GM19238 (cell line): ENCODE results near the gene CRHR2.

Experiments
- DNase-seq: peaks from one replicate; pipeline ENCODE4 v3.0.0; 2011; ENCODE audit warnings: low spot score; ENCODE audit not compliant: insufficient read length

CRHR2 gene

DNA sequence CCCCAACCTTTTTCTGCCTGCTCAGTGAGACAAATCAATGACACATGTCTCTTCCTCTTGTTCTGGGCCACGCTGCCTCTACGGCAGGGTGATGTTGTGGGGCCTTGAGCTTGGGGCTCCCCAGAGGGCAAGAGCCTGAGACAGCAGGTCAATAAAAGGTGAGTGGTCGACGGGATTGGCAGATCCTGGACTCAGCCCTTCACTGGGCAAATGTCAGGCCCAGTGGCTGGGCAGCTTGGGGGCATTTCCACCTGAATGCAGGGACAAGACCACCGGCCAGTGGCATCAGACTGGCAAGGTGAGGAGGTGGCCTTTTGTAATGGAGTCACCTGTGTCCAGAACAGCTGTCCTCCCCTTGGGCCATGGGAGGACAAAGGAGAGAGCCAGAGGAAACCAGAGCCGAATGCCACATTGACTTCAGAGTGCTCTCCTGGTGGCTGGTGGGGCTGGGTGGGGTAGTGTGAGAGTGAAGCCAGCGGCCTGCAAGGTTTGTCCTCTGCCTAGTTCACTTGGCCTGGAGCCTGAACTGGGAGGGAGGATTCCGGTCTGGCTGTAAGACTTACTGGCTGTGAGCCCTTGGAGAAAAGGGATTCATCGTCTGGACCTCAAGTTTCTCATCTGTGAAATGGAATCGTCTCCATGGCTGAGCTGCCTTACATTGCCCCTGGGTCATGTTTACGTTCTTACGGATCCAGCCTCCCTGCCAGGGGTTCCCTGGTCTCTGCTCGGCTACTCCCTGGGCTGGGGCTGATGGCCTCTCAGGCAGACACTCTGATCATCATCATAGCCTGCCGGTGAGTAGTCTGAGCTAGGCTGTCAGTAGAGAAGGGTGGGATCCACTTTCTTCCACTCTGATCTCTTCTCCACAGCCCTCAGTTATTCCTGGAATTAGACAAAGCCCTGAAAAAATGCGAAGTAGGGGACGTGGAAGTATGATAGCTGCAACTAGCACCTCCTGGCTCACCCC, 25.4 kb upstream of the CRHR2 start:
- no peak for DNase-seq

DNA sequence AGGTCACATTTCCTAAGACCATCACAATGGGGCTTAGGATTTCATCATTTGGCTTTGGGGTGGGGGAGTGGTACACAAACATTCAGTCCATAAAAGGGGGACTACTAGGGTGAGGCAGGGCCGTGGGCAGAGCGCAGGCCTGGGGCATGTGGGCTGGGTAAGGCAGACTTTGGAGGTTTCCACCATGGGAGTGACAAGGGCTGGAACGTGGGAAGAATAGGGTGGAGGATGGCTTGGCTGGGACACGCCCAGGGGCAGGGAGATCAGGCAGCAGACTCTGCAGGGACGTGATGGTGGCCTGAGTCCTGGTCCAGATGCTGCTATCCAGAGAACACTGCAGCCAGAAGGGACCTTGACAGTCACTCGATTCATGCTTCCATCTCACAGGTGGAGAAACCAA, 24.7 kb upstream of the CRHR2 start:
- DNase-seq = no peak

DNA sequence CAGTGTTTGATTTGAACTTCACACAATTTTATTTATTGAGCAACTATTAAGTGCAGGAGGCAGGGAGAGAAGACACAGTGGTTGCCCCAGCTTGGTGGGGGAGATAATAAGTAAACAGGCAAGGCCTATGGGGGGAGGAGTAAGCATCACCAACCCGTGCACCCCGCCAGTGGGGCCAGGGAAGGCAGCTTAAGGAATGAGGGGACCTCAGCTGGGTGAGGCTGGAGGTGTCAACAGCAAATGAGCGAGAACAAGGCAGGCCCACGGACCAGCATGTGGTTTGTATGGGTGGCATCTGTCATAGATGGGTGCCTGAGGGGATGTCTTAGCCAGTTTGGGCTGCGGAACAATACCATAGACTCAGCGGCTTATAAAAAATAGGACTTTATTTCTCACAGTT, 24.1 kb upstream of the CRHR2 start:
- no peak for DNase-seq

DNA sequence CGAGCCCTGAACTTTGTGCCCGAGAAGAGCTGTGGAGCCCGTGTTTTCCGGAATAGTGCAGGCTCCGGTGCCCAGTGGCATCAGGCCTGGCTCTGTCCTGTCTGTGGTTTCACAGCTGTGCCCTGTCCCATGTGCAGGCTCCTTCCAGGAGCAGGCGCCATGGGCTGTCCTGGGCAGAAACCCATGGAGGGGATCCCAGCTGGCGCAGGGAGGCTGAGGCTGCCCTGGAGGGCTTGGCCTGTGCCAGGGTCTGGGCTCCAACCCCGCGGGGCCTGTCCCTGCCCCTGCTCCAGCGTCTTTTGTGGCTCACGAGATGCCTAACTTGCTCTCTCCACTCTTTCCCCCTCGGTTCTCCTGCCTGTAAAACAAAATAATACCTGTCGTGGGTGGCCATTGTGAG, 23.3 kb upstream of the CRHR2 start:
- no peak for DNase-seq

DNA sequence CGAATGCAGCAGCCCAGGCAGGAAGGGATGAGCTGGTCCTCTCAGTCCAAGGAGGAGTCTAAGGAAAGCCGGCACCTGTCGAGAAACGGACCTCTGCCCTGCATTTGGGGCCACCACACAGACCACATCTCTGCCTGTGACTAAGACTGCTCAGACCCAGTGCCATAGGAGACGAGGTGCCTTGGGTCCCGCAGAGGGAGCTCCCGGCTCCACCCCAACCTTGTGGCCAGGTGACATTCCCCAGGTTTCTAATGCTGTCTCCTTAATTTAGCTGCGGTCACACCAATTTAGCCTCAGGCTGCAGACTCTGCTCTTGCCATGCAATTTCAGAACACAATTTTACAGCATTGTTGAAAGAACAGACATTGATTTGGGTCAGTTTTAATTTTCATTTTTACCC, 22.8 kb upstream of the CRHR2 start:
- no peak for DNase-seq

DNA sequence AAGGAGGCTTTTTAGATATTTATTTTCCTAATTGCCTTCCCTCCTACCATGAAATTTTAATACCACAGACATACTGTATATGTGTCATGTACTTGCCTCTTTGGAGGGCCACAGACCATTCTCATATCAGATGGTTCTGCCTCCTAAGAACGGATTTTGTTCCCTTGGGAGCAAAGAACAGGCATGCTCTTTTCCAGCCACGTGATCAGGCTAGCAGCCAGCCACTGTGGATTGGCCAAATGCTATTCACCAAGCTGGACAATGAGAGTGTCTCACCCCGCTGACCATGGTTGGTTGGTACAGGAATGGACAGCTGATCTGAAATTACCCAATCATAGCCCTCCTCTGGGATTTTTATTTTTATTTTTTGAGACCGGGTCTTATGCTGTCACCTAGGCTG, 21.5 kb upstream of the CRHR2 start:
- DNase-seq = no peak

DNA sequence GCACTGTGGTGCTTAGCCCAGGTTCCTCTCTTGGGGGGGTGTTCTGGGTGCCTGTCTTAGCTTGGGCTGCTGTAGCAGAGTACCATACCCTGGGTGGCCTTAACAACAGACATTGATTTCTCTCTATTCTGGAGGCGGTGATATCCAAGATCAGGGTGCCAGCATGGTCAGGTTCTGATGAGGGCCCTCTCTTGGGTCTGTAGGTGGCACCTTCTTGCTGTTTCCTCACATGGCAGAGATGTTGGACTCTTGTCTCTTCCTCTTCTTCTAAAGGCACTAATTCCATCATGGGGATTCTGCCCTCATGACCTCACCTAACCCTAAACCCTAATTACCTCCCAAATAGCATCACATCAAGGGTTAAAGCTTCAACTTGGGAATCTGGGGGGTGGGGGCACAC, 19.9 kb upstream of the CRHR2 start:
- DNase-seq = no peak

DNA sequence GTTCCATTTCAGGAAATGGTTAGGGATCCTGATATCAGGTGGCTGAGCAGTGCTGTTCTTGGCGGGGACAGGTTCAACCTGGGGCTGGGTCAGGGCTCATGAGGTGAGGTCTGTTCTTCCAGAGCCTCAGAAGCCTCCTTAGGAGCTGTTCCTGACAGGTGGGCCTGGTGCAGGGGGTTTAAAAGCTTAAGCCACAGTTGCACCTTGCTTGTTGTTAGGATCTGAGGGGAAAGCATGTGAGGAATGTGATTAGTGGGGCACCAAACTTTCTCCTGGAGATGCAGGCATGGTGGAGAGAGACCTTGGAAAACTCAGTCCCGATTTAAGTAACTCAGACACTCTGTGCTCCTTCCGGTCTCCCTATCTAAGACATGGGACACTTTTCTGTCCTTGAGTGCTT, 18.7 kb upstream of the CRHR2 start:
- no peak for DNase-seq

DNA sequence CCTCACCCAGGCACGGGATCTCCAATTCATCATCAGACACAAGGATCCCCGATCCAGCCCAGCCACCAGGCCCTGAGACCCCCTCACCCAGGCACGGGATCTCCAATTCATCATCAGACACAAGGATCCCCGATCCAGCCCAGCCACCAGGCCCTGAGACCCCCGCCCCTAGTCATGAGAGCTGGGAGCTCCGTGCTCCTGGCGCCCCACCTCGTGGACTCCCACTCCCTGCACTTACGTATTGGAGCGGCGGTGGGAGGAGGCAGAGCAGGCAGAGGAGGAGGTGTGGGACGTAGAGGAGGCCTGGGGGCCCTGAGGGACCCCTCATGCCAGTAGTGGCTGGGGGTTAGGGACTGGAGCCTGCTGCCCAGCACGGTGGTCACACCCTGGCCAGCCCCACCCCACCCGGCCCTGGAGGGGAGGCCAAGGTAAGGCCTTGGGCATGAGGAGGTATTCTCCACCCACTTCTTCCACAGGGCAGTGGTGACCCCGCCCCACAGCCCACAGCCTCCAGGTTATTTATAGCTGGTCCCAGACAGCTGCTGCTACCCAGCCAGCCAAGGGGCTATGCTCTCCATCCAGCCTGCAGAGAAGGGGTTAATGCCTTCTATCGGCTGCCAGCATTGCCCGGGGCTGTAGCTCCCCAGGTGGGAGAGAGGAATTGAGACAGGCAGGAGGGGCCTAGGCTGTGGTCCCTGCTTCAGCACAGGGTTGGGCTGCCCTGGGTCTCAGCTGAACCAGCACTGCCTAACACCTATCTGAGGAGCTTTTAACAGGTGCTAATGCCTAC, 17.6 kb upstream of the CRHR2 start:
- no peak for DNase-seq

DNA sequence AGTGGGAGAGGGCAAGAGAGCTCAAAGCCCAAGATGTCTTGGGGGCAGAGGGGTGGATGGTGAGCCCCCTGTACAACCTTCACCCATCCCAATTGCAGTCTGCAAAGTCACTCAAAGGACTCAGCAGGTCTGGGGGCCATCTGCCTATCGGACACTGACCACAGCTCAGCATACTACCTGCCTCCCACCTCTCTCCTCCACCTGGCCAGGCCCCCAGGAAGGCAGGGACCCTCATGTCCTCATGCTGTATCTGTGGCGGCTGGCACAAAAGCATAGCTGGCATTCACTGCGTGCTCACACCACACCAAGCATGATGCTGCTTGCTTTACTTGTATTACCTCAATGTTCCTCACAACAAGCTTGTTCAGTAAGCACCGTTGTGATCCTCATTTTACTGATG, 16.2 kb upstream of the CRHR2 start:
- DNase-seq = no peak

DNA sequence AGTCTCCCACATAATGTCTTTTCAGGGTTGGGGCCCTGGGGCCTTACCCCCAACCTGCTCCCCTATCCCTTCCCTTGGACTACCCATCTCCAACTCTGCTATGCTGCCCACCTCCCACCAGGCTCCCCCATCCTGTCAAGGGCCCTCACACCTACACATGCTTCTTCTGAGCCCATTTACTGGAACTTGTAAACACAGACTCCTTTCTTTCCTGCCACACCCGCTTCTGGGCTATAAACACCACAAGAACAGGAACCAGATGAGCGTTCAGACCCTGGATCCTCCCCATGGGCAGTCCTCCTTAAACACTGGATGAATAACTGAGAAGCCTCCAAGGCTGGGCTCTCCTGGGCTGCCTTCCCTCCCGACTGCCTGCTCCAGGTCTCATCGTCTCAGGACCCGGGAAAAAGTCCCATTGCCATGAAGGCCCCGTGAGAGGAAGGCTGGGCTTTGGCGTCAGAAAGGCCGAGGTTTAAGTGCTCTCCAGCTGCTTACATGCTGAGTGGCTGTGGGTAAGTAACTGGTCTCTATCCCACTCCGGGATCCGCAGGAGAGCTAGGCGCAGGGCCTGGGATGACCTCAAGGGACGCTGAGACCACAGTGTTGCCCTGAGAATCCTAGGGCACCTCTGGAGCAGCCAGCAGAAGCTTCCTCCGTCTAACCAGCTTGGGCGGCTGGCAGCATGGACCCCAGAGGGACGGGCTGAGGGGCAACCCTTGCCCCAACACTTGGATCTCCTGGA, 15.6 kb upstream of the CRHR2 start:
- DNase-seq = no peak

DNA sequence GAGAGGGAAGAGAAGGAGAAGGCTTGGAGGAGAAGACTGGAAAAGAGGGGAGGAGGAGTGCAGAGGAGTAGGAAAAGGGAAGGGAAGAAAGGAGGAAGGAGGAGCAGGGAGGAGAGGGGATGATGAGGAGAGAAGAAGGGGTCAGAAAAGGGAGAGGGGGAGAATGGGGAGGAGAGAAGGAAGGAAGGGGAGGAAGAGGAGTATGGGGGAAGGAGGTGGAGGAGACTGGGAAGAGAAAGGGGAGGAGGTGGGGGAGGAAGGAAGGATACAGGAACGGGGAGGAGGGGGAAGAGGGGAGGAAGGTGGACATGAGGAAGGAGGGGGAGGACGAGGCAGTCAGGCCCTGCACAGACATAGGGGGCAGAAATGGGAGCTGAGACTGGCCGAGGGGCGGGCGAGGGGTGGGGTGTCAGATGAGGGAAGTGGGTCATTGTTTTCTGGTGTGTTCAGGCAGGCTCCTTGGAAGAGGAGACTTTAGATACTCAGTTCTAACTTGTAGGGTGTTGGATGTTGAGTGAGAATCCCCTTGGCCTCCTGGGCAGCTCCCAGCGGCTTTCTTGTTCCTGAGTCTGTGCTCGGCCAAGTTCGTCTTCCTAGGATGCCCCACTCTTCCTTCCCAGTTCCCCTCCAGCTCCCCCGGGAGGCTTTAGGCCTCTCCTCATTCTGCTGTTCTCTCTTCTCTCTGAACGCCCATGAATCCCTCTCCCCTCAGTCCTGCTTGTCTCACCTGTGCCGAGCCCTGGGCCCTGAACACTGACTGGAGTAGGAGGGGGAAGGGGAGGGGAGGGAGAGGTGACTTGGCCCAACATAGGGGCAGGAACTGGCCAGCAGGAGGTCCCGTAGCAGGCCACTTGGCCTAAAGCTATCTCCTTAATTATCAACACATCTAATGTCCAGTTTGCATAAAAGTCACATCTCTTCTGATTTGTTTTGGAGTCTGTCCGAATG, 12.8 kb upstream of the CRHR2 start:
- no peak for DNase-seq

DNA sequence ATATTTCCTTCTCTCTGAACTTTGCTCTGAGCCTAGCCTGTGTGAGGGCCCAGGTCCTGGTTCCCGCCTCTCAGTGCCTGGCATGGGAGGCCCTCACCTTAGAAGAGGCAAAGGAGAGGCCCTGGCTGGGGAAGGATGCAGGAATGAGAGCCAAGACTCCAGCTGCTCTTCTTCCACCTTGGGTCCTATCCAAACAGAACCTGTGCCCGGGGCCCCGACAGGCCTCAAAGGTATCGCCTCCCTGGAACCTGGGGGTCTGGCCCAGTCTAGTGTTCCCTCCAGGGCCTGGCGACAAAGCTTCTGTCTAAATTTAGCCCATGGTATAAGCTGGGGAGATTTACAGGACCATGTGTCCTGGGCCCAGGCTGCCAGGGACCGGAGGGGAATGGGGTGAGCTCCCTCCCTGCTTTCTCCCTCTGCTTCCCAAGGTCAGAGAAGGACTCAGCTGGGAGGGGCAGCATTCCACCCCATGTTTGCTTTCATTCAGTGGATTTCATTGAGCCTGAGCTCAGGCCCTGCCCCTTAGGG, 12.0 kb upstream of the CRHR2 start:
- no peak for DNase-seq

DNA sequence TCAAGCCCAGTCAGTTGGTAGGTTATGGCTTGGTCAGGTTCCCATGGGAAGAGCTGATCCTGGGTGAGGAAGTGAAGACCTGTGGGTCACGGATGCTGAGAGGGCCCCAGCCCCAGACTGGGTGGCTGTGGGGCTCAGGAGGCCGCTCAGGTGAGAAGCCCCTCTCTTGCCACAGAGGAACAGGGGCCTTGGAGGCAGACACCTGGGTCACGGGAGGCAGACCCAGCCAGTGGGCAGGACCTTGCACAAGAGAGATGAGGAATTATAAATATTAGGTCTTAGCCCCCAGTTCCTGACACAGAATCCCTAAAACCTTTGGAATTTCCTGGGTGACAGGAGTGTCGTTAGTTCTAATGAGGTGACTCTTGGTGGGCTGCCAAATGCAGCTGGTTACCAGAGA, 10.6 kb upstream of the CRHR2 start:
- no peak for DNase-seq

DNA sequence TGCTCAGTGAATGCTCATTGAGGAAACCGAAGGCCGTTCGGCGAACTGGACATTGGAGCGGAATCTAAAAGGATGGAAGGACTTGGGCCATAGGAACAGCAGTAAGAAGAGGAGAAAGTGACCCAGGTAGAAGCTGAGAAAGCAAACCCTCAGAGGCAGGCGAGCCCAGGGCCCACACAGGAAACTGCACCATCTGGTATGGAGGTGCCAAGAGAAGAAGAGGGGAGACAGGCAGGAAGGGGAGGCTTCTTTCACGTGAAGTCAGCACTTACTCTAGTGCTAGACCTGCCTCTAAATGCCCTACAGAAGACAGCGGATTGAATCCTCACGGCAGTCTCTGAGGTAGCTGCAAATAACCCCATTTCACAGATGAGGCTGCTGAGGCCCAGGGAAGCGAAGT, 10.2 kb upstream of the CRHR2 start:
- DNase-seq = no peak

DNA sequence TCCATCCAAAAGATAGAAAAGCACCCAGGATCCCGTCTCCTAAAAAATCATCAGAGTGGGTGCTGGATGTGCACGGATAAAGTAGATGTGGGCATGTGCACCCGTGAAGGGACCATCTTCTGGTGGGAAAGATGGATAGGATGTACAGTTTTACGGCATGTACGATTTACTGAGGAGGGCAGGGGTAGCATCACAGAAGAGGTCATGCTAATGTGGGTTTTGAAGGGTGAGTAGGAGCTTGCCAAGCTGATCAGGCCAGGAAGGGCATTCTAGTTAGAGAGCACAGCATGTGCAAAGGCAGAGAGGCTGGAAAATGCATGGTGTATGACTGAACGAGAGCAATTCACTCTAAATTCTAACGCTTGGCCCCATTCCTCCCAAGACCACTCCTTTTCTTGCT, 7.8 kb upstream of the CRHR2 start:
- no peak for DNase-seq

DNA sequence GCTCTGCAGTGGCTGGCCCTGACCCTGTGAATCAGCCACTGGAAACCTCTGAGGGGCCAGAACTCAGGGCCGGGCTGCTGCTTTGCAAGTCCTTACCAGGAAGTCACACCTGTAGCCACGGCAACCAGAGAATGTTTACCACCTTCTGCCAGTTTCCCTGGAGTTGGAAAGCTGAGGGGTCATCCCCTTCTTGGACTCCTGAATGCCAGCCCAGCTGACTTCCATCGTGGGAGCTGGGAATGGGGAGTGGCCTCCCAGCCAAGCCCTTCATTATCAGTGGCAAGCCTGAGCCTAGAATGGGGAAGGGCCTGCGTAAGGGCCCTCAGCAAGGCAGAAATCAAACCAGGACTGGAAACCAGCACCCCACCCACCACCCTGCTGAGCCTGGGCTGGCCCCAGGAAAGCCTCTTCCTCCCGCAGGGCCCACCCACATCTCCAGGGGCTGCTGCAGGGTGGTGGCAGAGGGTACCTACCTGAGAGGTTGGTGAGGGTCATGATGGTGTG, 6.5 kb upstream of the CRHR2 start:
- DNase-seq = no peak

DNA sequence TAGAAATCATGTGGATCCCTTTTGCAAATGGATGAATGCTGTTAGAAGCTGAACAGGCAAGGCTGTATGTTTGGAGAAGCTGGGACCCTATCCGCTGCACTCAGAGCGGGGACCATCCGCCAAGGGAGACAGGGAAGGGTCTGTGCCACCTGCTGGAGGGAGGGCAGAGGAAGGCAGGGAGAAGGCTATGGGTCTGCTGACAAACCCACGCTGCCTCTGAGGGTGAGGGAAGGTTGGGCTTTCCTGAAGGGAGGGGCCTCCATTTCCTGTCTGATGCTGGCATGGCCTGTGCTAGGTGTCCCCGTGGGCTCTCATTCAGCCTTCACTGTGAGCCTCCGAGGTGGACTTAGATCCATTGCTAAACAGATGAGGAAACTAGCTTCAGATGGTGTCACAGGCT, 5.3 kb upstream of the CRHR2 start:
- no peak for DNase-seq

DNA sequence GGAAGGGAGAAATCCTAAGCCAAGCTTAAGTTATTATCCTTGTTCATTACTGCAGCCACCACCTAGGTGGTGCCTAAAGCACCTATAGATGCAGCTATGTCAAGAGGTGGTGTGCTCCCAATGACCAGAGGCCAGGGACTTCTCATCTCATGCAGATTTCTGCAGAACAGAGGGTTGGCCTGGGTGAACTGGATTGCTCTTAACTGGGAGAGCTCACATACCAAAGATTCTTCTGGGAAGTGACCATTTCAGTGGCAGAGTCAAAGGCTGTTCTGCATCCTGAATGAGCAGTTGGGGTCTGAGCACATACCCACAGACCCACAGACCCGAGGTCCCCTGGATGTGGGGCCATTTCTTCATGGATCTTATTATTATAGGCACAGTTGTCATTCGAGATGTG, 2.1 kb upstream of the CRHR2 start:
- DNase-seq = no peak

DNA sequence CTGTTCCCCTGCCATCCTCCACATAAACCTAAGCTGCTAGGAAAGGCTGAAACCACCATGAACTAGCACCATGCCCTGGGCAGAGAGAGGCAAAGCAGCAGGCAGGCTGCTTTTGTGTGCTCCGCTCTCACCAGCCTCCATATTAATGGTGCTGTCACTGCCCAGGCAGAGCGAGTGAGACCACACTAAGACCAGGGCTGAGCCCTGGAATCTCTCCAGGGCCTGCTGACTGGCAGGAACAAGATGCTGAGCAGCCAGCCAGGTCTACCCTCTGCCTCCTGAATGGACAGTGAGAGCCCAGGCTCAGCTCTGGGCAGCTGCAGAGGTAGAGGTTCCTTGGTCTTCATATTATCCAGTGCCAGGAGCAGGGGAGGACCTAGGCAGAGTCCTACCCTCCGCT, 1.6 kb upstream of the CRHR2 start:
- no peak for DNase-seq
